GM18907 (cell line): ENCODE data around the gene DAB1.
A peak's percentile ranks its signal among the peaks of the same experiment; 100 is the strongest.

ENCODE experiments used
- ATAC-seq: cut with Tn5 transposase; IDR thresholded peaks from one replicate; pipeline ENCODE4 v1.9.1; 2021; ENCODE audit warnings: mild to moderate bottlenecking, moderate library complexity; ENCODE audit not compliant: unreplicated experiment

The DAB1 gene

GRCh38 chr1:57321776-57322175 is 102.1 kb downstream of the DAB1 start:
- ATAC-seq: no peak

DNA sequence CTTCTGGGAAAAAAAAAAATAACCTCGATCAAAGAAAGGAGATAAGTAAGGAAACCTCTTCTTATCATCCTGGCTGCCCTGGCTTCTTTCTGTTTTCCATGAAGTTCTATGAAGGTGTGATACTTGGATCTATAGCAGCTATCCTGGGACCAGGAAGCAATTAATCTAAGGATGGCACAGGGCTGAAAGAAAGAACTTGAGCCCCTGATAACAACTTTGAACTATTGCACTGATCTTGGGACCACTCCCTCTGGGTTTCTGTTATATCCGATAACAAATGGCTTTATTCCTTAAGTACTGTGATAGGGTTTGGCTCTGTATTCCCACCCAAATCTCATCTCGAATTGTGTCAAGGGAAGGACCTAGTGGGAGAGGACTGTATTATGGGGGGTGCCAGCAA is 104.1 kb downstream of the DAB1 start:
- no peak for ATAC-seq

- no peak for ATAC-seq
Measured at GRCh38 chr1:57319165-57319564, 104.7 kb downstream of the DAB1 start.

DNA sequence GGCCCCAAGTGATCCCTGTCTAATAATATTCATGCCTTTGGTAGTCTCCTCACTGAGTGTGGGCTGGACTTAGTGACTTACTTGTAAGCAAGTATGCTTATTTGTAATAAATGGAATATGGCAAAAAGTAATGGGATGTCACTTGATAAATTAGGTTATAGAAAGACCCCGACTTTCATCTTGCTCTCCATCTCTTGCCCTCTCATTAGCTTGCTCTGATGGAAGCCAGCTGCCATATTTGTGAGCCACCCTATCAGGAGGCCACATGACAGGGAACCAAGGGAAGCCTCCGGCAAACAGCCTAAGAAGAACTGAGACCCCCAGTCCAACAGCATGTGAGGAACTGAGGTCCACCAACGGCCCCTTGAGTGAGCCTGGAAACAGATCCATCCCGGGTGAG is 107.0 kb downstream of the DAB1 start:
- ATAC-seq: no peak

DNA sequence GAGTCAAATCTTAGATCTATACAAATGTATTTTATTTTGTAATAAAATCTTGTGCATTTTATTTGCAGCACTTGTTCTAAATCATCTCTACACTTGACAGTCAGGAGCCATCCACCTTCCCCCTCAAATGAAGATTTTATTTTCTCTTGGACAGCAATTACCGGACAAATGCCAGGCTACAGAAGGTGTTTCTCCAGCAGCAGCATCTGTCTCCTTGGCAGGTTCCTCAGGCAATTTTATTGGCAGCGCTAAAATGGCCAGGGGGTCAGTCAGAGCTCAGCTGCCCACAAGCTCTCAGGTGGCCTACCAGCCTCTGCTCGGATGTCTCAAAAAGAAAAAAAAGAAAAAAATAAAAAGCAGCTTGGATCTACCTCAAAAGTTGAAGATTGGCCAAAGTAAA is 107.6 kb downstream of the DAB1 start:
- no peak for ATAC-seq

DNA sequence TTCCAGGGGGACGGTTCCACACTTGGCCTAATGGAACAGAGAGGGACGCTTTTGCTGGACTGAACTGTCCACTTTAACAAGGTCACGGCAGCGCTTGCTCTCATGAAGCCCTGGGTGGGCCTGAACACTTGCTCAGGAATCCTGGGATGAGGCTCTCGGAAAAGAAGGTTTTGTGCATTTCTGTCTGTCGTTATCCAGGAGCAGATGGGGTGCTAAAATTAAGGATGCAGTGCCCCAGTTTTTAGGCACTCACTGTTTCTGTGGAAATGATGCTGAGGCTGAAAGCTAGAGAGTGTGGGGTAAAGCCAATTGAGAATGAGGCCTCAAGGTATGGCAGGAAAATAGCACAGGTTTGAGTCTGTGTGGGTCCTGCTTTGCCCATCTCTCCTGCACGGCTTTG is 111.0 kb downstream of the DAB1 start:
- no peak for ATAC-seq

- ATAC-seq: no peak
Measured at GRCh38 chr1:57311411-57311810, 112.4 kb downstream of the DAB1 start.

DNA sequence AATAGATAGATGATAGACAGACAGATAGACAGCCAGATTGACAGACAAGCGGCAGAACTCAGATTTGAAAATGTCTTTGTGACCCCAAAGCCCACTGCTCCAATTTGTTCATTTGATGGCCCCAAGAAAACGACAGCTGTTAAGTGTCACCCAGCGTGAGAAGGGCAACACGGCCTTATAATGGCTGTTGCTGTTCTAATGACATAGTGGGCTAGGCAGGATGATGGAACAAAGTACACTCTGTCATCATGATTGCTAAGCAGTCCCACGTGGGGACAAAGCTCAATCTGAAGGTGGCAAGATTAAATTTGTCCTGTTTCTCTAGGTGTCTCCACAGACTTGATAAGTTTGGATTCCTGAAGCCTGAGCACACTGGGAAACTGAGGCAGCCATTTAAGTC is 112.9 kb downstream of the DAB1 start:
- no peak for ATAC-seq

DNA sequence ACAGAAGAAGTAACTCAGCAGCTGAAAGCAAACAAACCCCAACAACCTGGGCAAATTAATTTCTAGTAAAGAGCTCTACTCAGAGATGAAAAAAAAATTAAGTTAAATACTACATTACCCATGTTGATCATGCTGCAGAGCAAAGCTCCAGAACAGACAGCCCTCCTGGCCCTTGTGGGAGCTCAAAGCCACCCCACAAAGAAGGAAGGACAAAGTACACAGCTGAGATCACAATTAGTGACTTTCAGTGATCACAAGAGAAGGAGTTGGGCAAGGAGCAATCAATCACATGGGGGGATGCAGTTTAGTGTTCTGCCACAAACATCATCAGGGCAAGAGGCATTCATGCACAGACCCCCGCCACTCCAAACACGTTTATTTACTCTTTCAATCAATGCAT is 114.2 kb downstream of the DAB1 start:
- no peak for ATAC-seq

DNA sequence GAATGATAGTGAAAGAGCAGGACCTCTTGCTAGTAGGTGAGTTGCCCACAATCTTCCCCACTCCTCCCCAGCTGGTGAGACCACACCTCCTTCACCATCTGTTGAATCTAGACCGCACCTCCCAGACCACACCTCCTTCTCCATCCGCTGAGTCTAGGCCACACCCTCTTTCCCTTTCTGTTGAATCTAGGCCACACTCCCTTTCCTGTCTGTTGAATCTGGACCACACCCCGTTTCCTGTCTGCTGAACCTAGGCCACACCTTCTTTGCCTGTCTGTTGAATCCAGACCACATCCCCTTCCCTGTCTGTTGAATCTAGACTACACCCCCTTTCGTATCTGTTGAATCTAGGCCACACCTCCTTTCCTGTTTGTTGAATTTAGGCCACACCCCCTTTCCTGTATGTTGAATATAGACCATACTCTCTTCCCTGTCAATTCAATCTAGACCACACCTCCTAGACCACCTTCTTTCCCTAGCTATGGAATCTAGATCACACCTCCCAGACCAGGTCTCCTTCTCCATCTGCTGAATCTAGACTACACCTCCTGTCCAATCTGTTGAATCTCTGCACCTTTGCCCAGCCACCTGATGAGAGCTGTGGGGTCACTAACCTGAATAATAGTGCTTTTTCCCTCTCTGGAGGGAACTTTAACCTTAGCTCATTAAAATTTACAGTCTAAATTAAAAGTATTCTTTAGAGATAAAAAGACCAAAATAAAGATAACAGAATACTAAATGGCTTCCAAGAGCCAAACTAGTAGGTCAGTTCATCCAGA is 116.3 kb downstream of the DAB1 start:
- ATAC-seq: peak; percentile 87

DNA sequence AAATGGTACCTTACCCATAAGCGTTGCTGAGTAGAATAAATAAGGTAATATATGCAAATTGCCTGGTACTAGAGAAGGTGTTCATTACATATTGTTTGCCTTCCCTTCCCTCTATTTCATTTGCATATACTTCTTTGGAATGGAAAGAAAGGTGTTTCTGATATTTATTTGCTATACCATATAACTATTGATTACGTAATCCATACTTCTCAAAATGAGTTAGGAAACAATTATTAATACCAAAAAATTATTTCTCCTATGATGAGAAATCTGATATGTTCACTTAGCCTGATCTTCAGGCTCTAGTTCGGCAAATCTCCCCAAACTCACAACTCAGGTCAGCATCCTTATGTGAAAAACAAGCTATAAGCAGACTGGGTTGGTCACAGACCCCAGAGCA is 119.3 kb downstream of the DAB1 start:
- no peak for ATAC-seq

DNA sequence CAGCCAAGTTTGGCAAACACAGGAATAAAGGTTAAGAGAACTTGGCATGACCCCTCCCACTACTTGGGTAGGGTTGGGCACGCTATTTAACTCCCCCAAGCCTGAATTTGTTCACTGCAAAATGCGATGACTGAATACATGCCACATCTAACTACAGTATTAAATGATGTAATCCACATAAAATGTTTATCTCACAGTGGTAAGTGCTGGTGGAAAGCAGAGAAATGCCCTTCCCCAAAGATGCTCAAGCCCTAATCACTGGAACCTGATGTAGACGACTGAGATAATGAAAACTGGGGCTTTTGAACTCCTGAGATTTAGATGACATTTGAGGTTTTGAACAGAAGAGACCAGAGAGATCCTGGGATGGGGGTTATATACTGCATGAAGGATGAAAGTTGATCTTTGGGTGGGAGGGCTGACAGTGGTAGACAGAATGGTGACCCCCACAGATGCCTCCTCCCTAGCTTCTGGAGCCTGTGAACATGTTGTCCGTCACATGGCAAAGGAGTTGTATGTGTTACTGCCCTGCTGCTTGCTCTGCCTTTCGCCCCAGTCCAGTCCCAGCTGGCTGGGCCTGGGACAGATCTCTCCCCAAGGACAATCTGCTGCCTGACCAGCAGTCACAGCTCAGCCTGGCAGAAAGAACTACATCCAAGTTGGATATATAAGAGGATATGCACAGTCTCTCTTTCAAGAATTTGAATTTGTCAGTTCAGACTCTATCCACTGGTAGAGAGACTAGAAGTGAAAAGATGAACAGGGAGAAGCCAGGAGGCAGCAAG is 120.9 kb downstream of the DAB1 start:
- no peak for ATAC-seq

- no peak for ATAC-seq
Measured at GRCh38 chr1:57300186-57300585, 123.7 kb downstream of the DAB1 start.

DNA sequence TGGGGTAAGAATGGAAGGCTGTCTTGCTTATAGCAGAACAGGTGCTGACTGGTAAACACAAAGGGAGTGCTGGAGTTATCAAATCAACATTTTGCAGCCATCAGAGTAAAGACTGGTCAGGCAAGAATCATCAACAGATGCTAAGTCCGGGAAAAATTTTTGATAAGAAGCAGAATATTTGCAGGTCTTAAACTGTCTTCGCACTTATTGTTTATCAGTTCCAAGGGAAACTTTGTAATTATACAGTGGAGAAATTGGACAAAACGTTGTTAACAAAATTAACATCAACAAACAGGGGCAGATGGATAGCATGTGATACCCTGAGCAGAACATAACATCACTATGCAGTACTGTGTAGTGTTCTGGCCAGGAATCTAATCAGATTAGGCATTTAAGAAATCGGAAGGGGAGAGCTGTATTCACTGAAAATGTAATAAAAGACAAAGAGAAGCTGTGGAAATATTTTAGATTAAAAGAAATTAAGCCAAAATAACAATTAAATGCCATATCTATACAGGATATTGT is 127.1 kb downstream of the DAB1 start:
- no peak for ATAC-seq

DNA sequence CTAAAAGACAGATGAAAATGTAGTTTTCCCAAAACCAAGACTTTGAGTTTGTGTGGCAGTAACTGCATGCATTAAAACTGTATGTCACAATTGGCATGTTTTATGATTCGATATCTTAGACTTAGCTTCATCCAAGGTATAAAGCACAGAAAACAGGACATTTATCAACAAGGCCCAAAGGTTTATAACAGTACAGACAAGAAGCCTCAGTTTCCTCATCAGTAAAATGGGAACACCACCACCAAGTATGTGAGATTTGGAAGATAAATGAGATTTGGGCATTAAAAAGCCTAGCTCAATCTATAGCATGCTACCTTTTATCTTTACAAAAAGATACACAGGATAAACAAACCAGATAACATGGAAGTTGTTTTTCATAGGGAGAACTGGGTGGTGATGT is 128.5 kb downstream of the DAB1 start:
- no peak for ATAC-seq

- no peak for ATAC-seq
Measured at GRCh38 chr1:57294177-57294576, 129.7 kb downstream of the DAB1 start.

- no peak for ATAC-seq
Measured at GRCh38 chr1:57293214-57293613, 130.6 kb downstream of the DAB1 start.

DNA sequence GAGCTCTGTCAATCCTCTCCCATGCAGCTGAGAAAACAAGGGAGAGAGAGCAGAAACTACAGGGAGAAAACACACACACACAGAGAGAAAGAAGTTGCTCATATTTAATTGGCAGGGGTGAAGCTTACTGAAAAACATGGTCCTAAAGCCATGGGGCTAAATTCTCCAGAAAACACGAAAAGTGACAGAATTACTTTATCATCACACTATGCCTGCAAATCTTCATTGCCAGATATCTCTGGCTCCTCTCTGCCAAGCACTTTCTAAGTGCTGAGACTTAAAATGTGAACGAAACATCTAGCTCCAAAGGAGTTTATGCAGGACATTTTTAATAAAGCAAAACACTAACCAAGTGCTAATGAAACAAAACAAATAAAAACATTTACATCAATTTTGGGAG is 134.1 kb downstream of the DAB1 start:
- ATAC-seq: no peak

- no peak for ATAC-seq
Measured at GRCh38 chr1:57285992-57286391, 137.9 kb downstream of the DAB1 start.

GRCh38 chr1:57282411-57282810 is 141.4 kb downstream of the DAB1 start:
- ATAC-seq: no peak

DNA sequence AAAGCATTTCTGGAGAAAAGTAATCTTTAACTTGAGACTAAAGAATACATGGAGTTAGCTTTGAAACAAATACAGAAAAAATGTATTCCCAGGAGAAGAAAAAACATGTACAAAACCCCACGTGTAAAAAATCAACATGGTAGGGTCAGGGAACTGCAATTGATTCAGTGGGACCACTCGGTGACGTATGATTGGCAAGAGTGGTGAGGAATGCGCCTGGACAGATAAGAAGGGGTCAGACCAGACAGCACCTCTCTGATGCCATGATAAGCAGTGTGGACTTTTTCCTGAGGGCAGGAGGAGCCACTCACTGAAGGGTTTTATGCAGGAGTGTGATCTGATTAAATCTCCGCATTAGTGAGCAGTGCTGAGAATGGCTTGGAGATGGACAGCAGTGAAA is 142.5 kb downstream of the DAB1 start:
- ATAC-seq: no peak
